CD14-positive monocyte (primary cell): Measurements from ENCODE around the gene PBX4. TPM values are rescaled to one million over a fixed set of nuclear protein-coding genes. Genes with fewer than 3 reads are reported as not detected.

Experiments used
- DNase-seq, 3 donors: peaks; one replicate each; pipeline ENCODE4 v3.0.0-alpha.2; 2011 to 2022
- H2AFZ ChIP-seq: 2 replicates; pipeline ENCODE4 v1.6.0; 2012; ENCODE audit warnings: mild to moderate bottlenecking, low read depth, low read length, inconsistent platforms; ENCODE audit not compliant: insufficient read depth, poor library complexity, severe bottlenecking
- H3K27ac ChIP-seq, 2 donors: 1 replicate in 1 of 2; 2 replicates in 1 of 2; pipeline ENCODE4 v1.5.1; 2012 to 2013; ENCODE audit warnings: low read length in 2 of 2, control low read depth in 1 of 2, inconsistent platforms in 1 of 2, low read depth in 1 of 2, mild to moderate bottlenecking in 1 of 2
- H3K27me3 ChIP-seq, 2 donors: one replicate each; pipeline versions ENCODE4 v1.6.0 to v1.6.1; 2011 to 2013; ENCODE audit warnings: low read length in 2 of 2; ENCODE audit not compliant: control insufficient read depth in 2 of 2, insufficient read depth in 2 of 2
- H3K36me3 ChIP-seq, 2 donors: replicated peaks in 1 of 2; 1 replicate in 1 of 2; 2 replicates in 1 of 2; pipeline versions ENCODE4 v1.5.1 to v1.6.1; 2012 to 2013; ENCODE audit warnings: low read length in 2 of 2, control low read depth in 1 of 2, inconsistent platforms in 1 of 2, mild to moderate bottlenecking in 1 of 2; ENCODE audit not compliant: insufficient read depth in 2 of 2, control insufficient read depth in 1 of 2
- H3K4me1 ChIP-seq, 2 donors: 1 replicate in 1 of 2; 2 replicates in 1 of 2; pipeline versions ENCODE4 v1.5.1 to v1.6.1; 2012 to 2013; ENCODE audit warnings: low read length in 2 of 2, control low read depth in 1 of 2, inconsistent platforms in 1 of 2, mild to moderate bottlenecking in 1 of 2, moderate library complexity in 1 of 2; ENCODE audit not compliant: insufficient read depth in 2 of 2, control insufficient read depth in 1 of 2
- H3K4me2 ChIP-seq: replicated peaks from 2 replicates; pipeline ENCODE3; 2012; ENCODE audit warnings: low read length, moderate library complexity, mild to moderate bottlenecking; ENCODE audit not compliant: poor library complexity, severe bottlenecking; ENCODE audit errors: extremely low read depth
- H3K4me3 ChIP-seq, 3 experiments: fragments of 200-600 bp in 1 of 3; sonication (generic) in 1 of 3; replicated peaks in 1 of 3; 1 replicate in 2 of 3; 2 replicates in 1 of 3; pipeline ENCODE4 v1.5.1; 2011 to 2013; ENCODE audit warnings: low read length in 3 of 3, mild to moderate bottlenecking in 3 of 3, control low read depth in 2 of 3, low read depth in 2 of 3, inconsistent platforms in 1 of 3, moderate library complexity in 1 of 3
- H3K79me2 ChIP-seq: 2 replicates; pipeline ENCODE4 v1.6.0; 2012; ENCODE audit warnings: mild to moderate bottlenecking, control low read depth, inconsistent platforms, low read length, moderate library complexity; ENCODE audit not compliant: insufficient read depth
- H3K9ac ChIP-seq: 2 replicates; pipeline ENCODE4 v1.6.0; 2017; ENCODE audit warnings: low read length, mild to moderate bottlenecking; ENCODE audit not compliant: insufficient read depth, poor library complexity, severe bottlenecking
- H3K9me3 ChIP-seq, 2 donors: replicated peaks in 1 of 2; 1 replicate in 1 of 2; 2 replicates in 1 of 2; pipeline versions ENCODE4 v1.5.1 to v1.6.1; 2012 to 2013; ENCODE audit warnings: low read length in 2 of 2, control low read depth in 1 of 2; ENCODE audit not compliant: control insufficient read depth in 1 of 2, insufficient read depth in 1 of 2
- H4K20me1 ChIP-seq: 2 replicates; pipeline ENCODE4 v1.6.0; 2012; ENCODE audit warnings: mild to moderate bottlenecking, low read length, control low read depth, moderate library complexity; ENCODE audit not compliant: insufficient read depth
- H3K27ac Mint-ChIP-seq, 7 donors: one replicate each; pipeline ENCODE4 v1.8.0; 2020; ENCODE audit warnings: mild to moderate bottlenecking in 7 of 7, mixed read lengths in 7 of 7, moderate library complexity in 6 of 7, inconsistent platforms in 2 of 7
- H3K27me3 Mint-ChIP-seq, 3 donors: one replicate each; pipeline ENCODE4 v1.8.0; 2021 to 2022; ENCODE audit warnings: low read depth in 3 of 3, mild to moderate bottlenecking in 3 of 3, mixed read lengths in 3 of 3, moderate library complexity in 3 of 3, inconsistent platforms in 1 of 3
- H3K36me3 Mint-ChIP-seq, 2 donors: one replicate each; pipeline ENCODE4 v1.8.0; 2020; ENCODE audit warnings: mixed read lengths in 2 of 2, inconsistent platforms in 1 of 2, mild to moderate bottlenecking in 1 of 2
- H3K4me1 Mint-ChIP-seq: one replicate; pipeline ENCODE4 v1.8.0; 2020; ENCODE audit warnings: mild to moderate bottlenecking, mixed read lengths
- H3K4me3 Mint-ChIP-seq, 2 donors: one replicate each; pipeline ENCODE4 v1.8.0; 2020; ENCODE audit warnings: mild to moderate bottlenecking in 2 of 2, mixed read lengths in 2 of 2, moderate library complexity in 1 of 2
- H3K9me3 Mint-ChIP-seq, 7 donors: one replicate each; pipeline ENCODE4 v1.8.0; 2020 to 2022; ENCODE audit warnings: mixed read lengths in 7 of 7, mild to moderate bottlenecking in 6 of 7, moderate library complexity in 6 of 7, inconsistent platforms in 2 of 7
- CTCF ChIP-seq: fragments of 200-600 bp; IDR thresholded peaks from one replicate; pipeline ENCODE4 v1.8.0; 2022; ENCODE audit warnings: antibody characterized with exemption, mild to moderate bottlenecking
- WGBS: methylation state at CpG from one replicate; pipeline ENCODE4 v1.1.5; 2013; ENCODE audit warnings: missing lambda C conversion rate; ENCODE audit not compliant: insufficient coverage; 5-methylcytosine and 5-hydroxymethylcytosine counted together
- intact Hi-C, 2 donors: fragments of 100-400 bp; cut with micrococcal nuclease; formaldehyde crosslinking; loops; one replicate each; pipeline versions ENCODE4 v1.15.0 to v1.15.1; 2023
- polyA plus RNA-seq, 3 donors: library from polyadenylated mRNA; depleted of rRNA in 1 of 3; unstranded in 2 of 3; stranded (reverse) in 1 of 3; fragments of 300-500 nt in 2 of 3; fragments of >200 nt in 1 of 3; fragmentation: Illumina TruSeq in 2 of 3; gene quantifications; 1 replicate in 2 of 3; 2 replicates in 1 of 3; pipeline ENCODE4 v1.2.3, GENCODE V29; 2012 to 2021

PBX4 gene
- polyA plus RNA-seq, 3 donors: 2.4 TPM; not detected in 2

- intact Hi-C loops: no loop called here
- peaks cover 19% of the 10 kb centered on the region for H3K79me2 ChIP-seq
- Mint-ChIP-seq H3K27ac (peak overlapping the region in 1 of 7 donors; percentile 77), H3K36me3 (peaks cover 41 to 74% of the 10 kb centered on the region in 2 donors), H3K4me3 (no peak overlapping the region), H3K27me3 (peaks cover 1 to 2% (median 2%) of the 10 kb centered on the region in 3 donors), H3K4me1 (peaks cover 3% of the 10 kb centered on the region), H3K9me3 (no peaks in the 10 kb centered on the region)
- H3K9me3 ChIP-seq: no peaks in the 10 kb centered on the region
- H3K4me3 ChIP-seq: no peak overlapping the region
- H3K9ac ChIP-seq: no peak overlapping the region
- H3K27me3 ChIP-seq: no peaks in the 10 kb centered on the region
- WGBS: 97% methylated on average over 21 of the region's 27 CpGs
- peaks cover 44% of the 10 kb centered on the region for H4K20me1 ChIP-seq
- peaks cover 54 to 63% of the 10 kb centered on the region in 2 donors for H3K36me3 ChIP-seq
- no peak overlapping the region for H2AFZ ChIP-seq
- no peak for DNase-seq
- no peak for TF ChIP-seq CTCF
- H3K4me2 ChIP-seq: no peak overlapping the region
- H3K4me1 ChIP-seq: peaks cover 0 to 3% of the 10 kb centered on the region in 2 donors
- H3K27ac ChIP-seq: no peak overlapping the region
Observed at GRCh38 chr19:19527674-19528625, 90.5 kb downstream of the PBX4 start.

- Histone ChIP-seq H2AFZ (no peak overlapping the region), H3K27ac (no peak overlapping the region), H3K27me3 (no peaks in the 10 kb centered on the region), H3K4me3 (no peak overlapping the region), H3K36me3 (peaks cover 54 to 67% of the 10 kb centered on the region in 2 donors), H3K4me1 (peaks cover 0 to under 1% of the 10 kb centered on the region in 2 donors), H3K9ac (no peak overlapping the region), H3K9me3 (no peaks in the 10 kb centered on the region), H4K20me1 (peaks cover 50% of the 10 kb centered on the region), H3K79me2 (peaks cover 25% of the 10 kb centered on the region), H3K4me2 (no peak overlapping the region)
- H3K27me3 Mint-ChIP-seq: peaks cover 0 to 2% (median 0%) of the 10 kb centered on the region in 3 donors
- H3K36me3 Mint-ChIP-seq: peaks cover 44 to 79% of the 10 kb centered on the region in 2 donors
- H3K9me3 Mint-ChIP-seq: no peaks in the 10 kb centered on the region
- 97% methylated on average over 7 of the region's 9 CpGs for WGBS
- H3K4me3 Mint-ChIP-seq: no peak overlapping the region
- intact Hi-C loops: no loop called here
- no peak for TF ChIP-seq CTCF
- peaks cover 3% of the 10 kb centered on the region for H3K4me1 Mint-ChIP-seq
- no peak for DNase-seq
- H3K27ac Mint-ChIP-seq: no peak overlapping the region
Observed at GRCh38 chr19:19527371-19527656, 91.2 kb downstream of the PBX4 start.
